GM19238 (cell line): ENCODE results near the gene ZFP62.

Experiments
- DNase-seq: peaks from one replicate; pipeline ENCODE4 v3.0.0; 2011; ENCODE audit warnings: low spot score; ENCODE audit not compliant: insufficient read length

The ZFP62 gene

GRCh38 chr5:180810959-180811622 is 50.0 kb downstream of the ZFP62 start:
- DNase-seq, result no peak

- DNase-seq, result peak; percentile 81
These were observed 50.7 kb downstream of the ZFP62 start for GRCh38 chr5:180810210-180810958.

GRCh38 chr5:180809403-180810209 is 51.5 kb downstream of the ZFP62 start:
- peak; percentile 63 for DNase-seq

- DNase-seq, result no peak
These were observed 52.5 kb downstream of the ZFP62 start for GRCh38 chr5:180808461-180809000.

- no peak for DNase-seq
These were observed 53.2 kb downstream of the ZFP62 start for GRCh38 chr5:180807654-180808414.

- no peak for DNase-seq
These were observed 54.0 kb downstream of the ZFP62 start for GRCh38 chr5:180807046-180807445.

GRCh38 chr5:180806351-180807011 is 54.6 kb downstream of the ZFP62 start:
- DNase-seq, result no peak

- no peak for DNase-seq
These were observed 56.9 kb downstream of the ZFP62 start for GRCh38 chr5:180804129-180804618.

- DNase-seq, result peak; percentile 87
These were observed 57.6 kb downstream of the ZFP62 start for GRCh38 chr5:180803181-180804128.

- DNase-seq, result peak; percentile 91
These were observed 58.5 kb downstream of the ZFP62 start, which contains the start of gene MGAT1 for GRCh38 chr5:180802325-180803180. Gene MGAT1, minus strand, starts transcription at chr5:180802806. Its CDS starts 9,835 bp downstream, at chr5:180792971.

GRCh38 chr5:180801596-180802324 is 59.3 kb downstream of the ZFP62 start:
- no peak for DNase-seq

GRCh38 chr5:180799902-180800801 is 60.9 kb downstream of the ZFP62 start:
- no peak for DNase-seq

GRCh38 chr5:180799194-180799593 is 61.9 kb downstream of the ZFP62 start:
- DNase-seq, result no peak

- DNase-seq, result no peak
These were observed 62.9 kb downstream of the ZFP62 start for GRCh38 chr5:180798193-180798592.
